ENCODE results near the gene RNASEL. TPM values are rescaled to one million over a fixed set of nuclear protein-coding genes. Genes with fewer than 3 reads are reported as not detected.

The RNASEL gene
- total and polyA plus RNA-seq, 2 donors (not counting 1 experiment from before 2014, with no cell fraction given) = 6.9 to 18.1 TPM

- H3K36me3 ChIP-seq (replicated peaks in 1 of 2; ENCODE audit: control extremely low read depth in 1 of 2, control insufficient read depth in 1 of 2, extremely low read depth in 1 of 2, insufficient read depth in 2 of 2, low read length in 1 of 2) = no peaks in the 10 kb centered on the region
- no peak overlapping the region for H2AFZ ChIP-seq (ENCODE audit: insufficient read depth, low read depth, low read length, poor library complexity, severe bottlenecking)
- Mint-ChIP-seq H3K27me3 (no peaks in the 10 kb centered on the region), H3K27ac (peak overlapping the region; percentile 54), H3K4me3 (no peak overlapping the region), H3K9me3 (ENCODE audit: insufficient read depth) (peaks cover 3% of the 10 kb centered on the region), H3K4me1 (peaks cover 39% of the 10 kb centered on the region)
- no peaks in the 10 kb centered on the region for H4K20me1 ChIP-seq (ENCODE audit: control insufficient read depth, insufficient read depth, low read length, poor library complexity, severe bottlenecking)
- intact Hi-C loops (cut with micrococcal nuclease) = no loop called here
- WGBS (ENCODE audit: insufficient coverage) = no CpG with 5 or more reads among the region's 1 CpG
- ChIA-PET CTCF (interaction anchor here (0.8 to 1.7 kb wide), 3 partner anchors 8 to 157 kb away, joined by 3 to 4 read pairs (median 4); no protein-coding TSS in a partner anchor), POLR2A (no interaction called here)
- no peak overlapping the region for H3K4me2 ChIP-seq (replicated peaks; ENCODE audit: low read depth, low read length, poor library complexity, severe bottlenecking)
- no peaks in the 10 kb centered on the region for H3K79me2 ChIP-seq (ENCODE audit: control insufficient read depth, insufficient read depth, low read length)
- no peaks in the 10 kb centered on the region for H3K27me3 ChIP-seq (replicated peaks in 1 of 4; ENCODE audit: control extremely low read depth in 1 of 4, control insufficient read depth in 3 of 4, insufficient read depth in 4 of 4, low read length in 3 of 4)
- peaks cover 31 to 34% of the 10 kb centered on the region in 2 donors for H3K4me1 ChIP-seq (ENCODE audit: control insufficient read depth in 2 of 2, insufficient read depth in 2 of 2, low read length in 2 of 2)
- no peaks in the 10 kb centered on the region for H3K9me3 ChIP-seq (ENCODE audit: control extremely low read depth in 1 of 3, control insufficient read depth in 2 of 3, insufficient read depth in 1 of 3, low read length in 2 of 3)
- no peak overlapping the region for H3K4me3 ChIP-seq (ENCODE audit: control extremely low read depth in 1 of 5, extremely low read depth in 1 of 5, insufficient read depth in 1 of 5, low read depth in 2 of 5, low read length in 4 of 5)
- no peak overlapping the region for H3K9ac ChIP-seq (ENCODE audit: low read length)
- DNase-seq (no peak), ATAC-seq (ENCODE audit: low read depth) (no peak)
- peak overlapping the region in 1 of 2 donors; percentile 5 for H3K27ac ChIP-seq (ENCODE audit: low read length in 2 of 2)
- TF ChIP-seq CTCF (IDR thresholded peaks at IDR 0.05) (no peak), EZH2 (IDR thresholded peaks at IDR 0.05; ENCODE audit: borderline replicate concordance, insufficient read depth, low read depth, low read length, poor library complexity, severe bottlenecking) (no peak)
These were observed 35.5 kb upstream of the RNASEL start for GRCh38 chr1:182624577-182624976.

GRCh38 chr1:182622901-182623528 is 34.0 kb upstream of the RNASEL start:
- ChIA-PET CTCF (interaction anchor here (0.9 to 1.7 kb wide), 3 partner anchors 8 to 162 kb away, joined by 3 to 4 read pairs (median 4); no protein-coding TSS in a partner anchor), POLR2A (no interaction called here)
- peak overlapping the region; percentile 74 for H3K4me3 Mint-ChIP-seq
- H3K9me3 Mint-ChIP-seq (ENCODE audit: insufficient read depth) = peaks cover 3% of the 10 kb centered on the region
- WGBS (ENCODE audit: insufficient coverage) = 68% methylated on average over 5 of the region's 6 CpGs
- Histone ChIP-seq H3K36me3 (replicated peaks in 1 of 2; ENCODE audit: control extremely low read depth in 1 of 2, control insufficient read depth in 1 of 2, extremely low read depth in 1 of 2, insufficient read depth in 2 of 2, low read length in 1 of 2) (no peaks in the 10 kb centered on the region), H3K4me3 (ENCODE audit: control extremely low read depth in 1 of 5, extremely low read depth in 1 of 5, insufficient read depth in 1 of 5, low read depth in 2 of 5, low read length in 4 of 5) (peak overlapping the region in 2 of 5 experiments; percentile 24 to 28), H3K9ac (ENCODE audit: low read length) (peak overlapping the region; percentile 13), H2AFZ (ENCODE audit: insufficient read depth, low read depth, low read length, poor library complexity, severe bottlenecking) (peak overlapping the region; percentile 24), H3K9me3 (ENCODE audit: control extremely low read depth in 1 of 3, control insufficient read depth in 2 of 3, insufficient read depth in 1 of 3, low read length in 2 of 3) (no peaks in the 10 kb centered on the region), H4K20me1 (ENCODE audit: control insufficient read depth, insufficient read depth, low read length, poor library complexity, severe bottlenecking) (no peaks in the 10 kb centered on the region), H3K4me2 (replicated peaks; ENCODE audit: low read depth, low read length, poor library complexity, severe bottlenecking) (peak overlapping the region; percentile 68), H3K4me1 (ENCODE audit: control insufficient read depth in 2 of 2, insufficient read depth in 2 of 2, low read length in 2 of 2) (peaks cover 25 to 29% of the 10 kb centered on the region in 2 donors), H3K79me2 (ENCODE audit: control insufficient read depth, insufficient read depth, low read length) (no peaks in the 10 kb centered on the region), H3K27me3 (replicated peaks in 1 of 4; ENCODE audit: control extremely low read depth in 1 of 4, control insufficient read depth in 3 of 4, insufficient read depth in 4 of 4, low read length in 3 of 4) (no peaks in the 10 kb centered on the region), H3K27ac (ENCODE audit: low read length in 2 of 2) (no peak overlapping the region)
- H3K27ac Mint-ChIP-seq = peak overlapping the region; percentile 57
- peaks cover 39% of the 10 kb centered on the region for H3K4me1 Mint-ChIP-seq
- ATAC-seq (ENCODE audit: low read depth) = peak; percentile 31
- DNase-seq = no peak
- TF ChIP-seq CTCF (IDR thresholded peaks at IDR 0.05) (no peak), EZH2 (IDR thresholded peaks at IDR 0.05; ENCODE audit: borderline replicate concordance, insufficient read depth, low read depth, low read length, poor library complexity, severe bottlenecking) (no peak)
- intact Hi-C loops (cut with micrococcal nuclease) = no loop called here
- no peaks in the 10 kb centered on the region for H3K27me3 Mint-ChIP-seq

Data from B cell (primary cell).